NT2/D1 (cell line): ENCODE measurements around the gene ARHGAP8.

ENCODE experiments used
- SUZ12 ChIP-seq: IDR thresholded peaks from 2 replicates; pipeline ENCODE4 v1.6.1; 2011; ENCODE audit not compliant: insufficient read length, insufficient read depth; ENCODE audit errors: extremely low read depth
- YY1 ChIP-seq: IDR thresholded peaks from 2 replicates; pipeline ENCODE4 v1.6.1; 2011; ENCODE audit not compliant: insufficient read length, insufficient read depth

GRCh38 chr22:44737406-44738346 lies 14.7 kb upstream of the ARHGAP8 start:
- TF ChIP-seq SUZ12 = no peak
- TF ChIP-seq YY1 = no peak
